HG03521 (cell line): ENCODE measurements around the gene POU6F2.
"Not testable (repeated sequence)": the region's sequence is repeated elsewhere in the genome, so short reads cannot be mapped to it uniquely, and the experiment has no call there.

Experiments used
- ATAC-seq: cut with Tn5 transposase; IDR thresholded peaks from one replicate; pipeline ENCODE4 v1.9.1; 2021; ENCODE audit warnings: mild to moderate bottlenecking, moderate library complexity; ENCODE audit not compliant: unreplicated experiment

Gene POU6F2

GRCh38 chr7:39181398-39181797 is 203.7 kb downstream of the POU6F2 start:
- no peak for ATAC-seq

GRCh38 chr7:39183796-39184195 is 206.1 kb downstream of the POU6F2 start:
- ATAC-seq, result no peak

GRCh38 chr7:39184391-39184790 is 206.7 kb downstream of the POU6F2 start:
- ATAC-seq, result no peak

- no peak for ATAC-seq
These were observed 208.4 kb downstream of the POU6F2 start for GRCh38 chr7:39186131-39186530.

- ATAC-seq, result no peak
These were observed 209.0 kb downstream of the POU6F2 start for GRCh38 chr7:39186671-39187070.

GRCh38 chr7:39187130-39187529 is 209.4 kb downstream of the POU6F2 start:
- ATAC-seq, result no peak

- ATAC-seq, result no peak
These were observed 214.8 kb downstream of the POU6F2 start for GRCh38 chr7:39192476-39192875.

GRCh38 chr7:39194388-39194787 is 216.7 kb downstream of the POU6F2 start:
- ATAC-seq, result not testable (repeated sequence)

GRCh38 chr7:39195967-39196366 is 218.3 kb downstream of the POU6F2 start:
- ATAC-seq, result no peak

- no peak for ATAC-seq
These were observed 220.1 kb downstream of the POU6F2 start for GRCh38 chr7:39197831-39198230.

- ATAC-seq, result no peak
These were observed 220.8 kb downstream of the POU6F2 start for GRCh38 chr7:39198556-39198955.

- no peak for ATAC-seq
These were observed 221.3 kb downstream of the POU6F2 start for GRCh38 chr7:39199006-39199405.

GRCh38 chr7:39199951-39200350 is 222.2 kb downstream of the POU6F2 start:
- no peak for ATAC-seq

- no peak for ATAC-seq
These were observed 224.3 kb downstream of the POU6F2 start for GRCh38 chr7:39202041-39202440.

GRCh38 chr7:39210362-39210761 is 232.7 kb downstream of the POU6F2 start:
- no peak for ATAC-seq

- no peak for ATAC-seq
These were observed 233.9 kb downstream of the POU6F2 start for GRCh38 chr7:39211581-39211980.

GRCh38 chr7:39212876-39213275 is 235.2 kb downstream of the POU6F2 start:
- no peak for ATAC-seq

GRCh38 chr7:39217783-39218182 is 240.1 kb downstream of the POU6F2 start:
- ATAC-seq, result no peak

- no peak for ATAC-seq
These were observed 242.2 kb downstream of the POU6F2 start for GRCh38 chr7:39219869-39220268.

- ATAC-seq, result no peak
These were observed 244.2 kb downstream of the POU6F2 start for GRCh38 chr7:39221901-39222300.

GRCh38 chr7:39228946-39229345 is 251.2 kb downstream of the POU6F2 start:
- no peak for ATAC-seq

GRCh38 chr7:39233851-39234529 is 256.3 kb downstream of the POU6F2 start:
- ATAC-seq, result no peak

GRCh38 chr7:39238234-39238869 is 260.6 kb downstream of the POU6F2 start:
- ATAC-seq, result no peak
